GM21786 (cell line): ENCODE data around the gene TMEM212.

Experiments used
- ATAC-seq: cut with Tn5 transposase; IDR thresholded peaks from one replicate; pipeline ENCODE4 v1.9.1; 2021; ENCODE audit not compliant: unreplicated experiment

Gene TMEM212

GRCh38 chr3:171842864-171843518 is at the start of gene TMEM212:
Gene TMEM212, plus strand, starts transcription at chr3:171843349. Its CDS starts 35 bp downstream, at chr3:171843384.
- no peak for ATAC-seq

DNA sequence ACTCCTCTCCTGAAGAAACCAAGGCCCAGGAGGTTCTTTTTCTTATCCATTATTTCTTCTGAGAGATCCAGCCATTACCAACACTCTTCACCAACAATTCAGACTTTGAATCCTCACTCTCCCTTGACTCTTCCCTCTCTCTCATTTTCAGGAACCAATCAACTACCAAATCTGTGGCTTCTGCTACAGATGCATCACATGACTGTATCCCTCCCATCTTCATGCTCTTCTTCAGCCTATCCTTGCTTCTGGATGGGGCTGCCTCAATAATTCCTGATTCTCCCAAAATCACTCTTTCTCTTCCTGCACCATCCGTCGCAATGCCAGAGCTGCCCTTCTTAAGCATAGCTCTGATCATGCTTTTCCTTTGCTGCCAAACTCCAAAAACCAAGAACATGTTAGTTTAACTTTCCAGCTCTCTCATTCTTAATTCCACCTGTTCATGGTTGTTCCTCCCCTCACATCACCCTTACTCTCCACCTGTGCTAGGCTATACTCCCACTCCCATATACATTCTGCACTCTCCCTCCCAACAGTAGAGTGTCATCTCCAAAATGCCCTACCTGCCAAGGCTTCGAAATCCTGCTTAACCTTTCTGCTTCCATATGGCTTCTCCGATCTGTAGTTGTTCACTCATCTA is 46.4 kb upstream of the TMEM212 start:
- ATAC-seq, result no peak

DNA sequence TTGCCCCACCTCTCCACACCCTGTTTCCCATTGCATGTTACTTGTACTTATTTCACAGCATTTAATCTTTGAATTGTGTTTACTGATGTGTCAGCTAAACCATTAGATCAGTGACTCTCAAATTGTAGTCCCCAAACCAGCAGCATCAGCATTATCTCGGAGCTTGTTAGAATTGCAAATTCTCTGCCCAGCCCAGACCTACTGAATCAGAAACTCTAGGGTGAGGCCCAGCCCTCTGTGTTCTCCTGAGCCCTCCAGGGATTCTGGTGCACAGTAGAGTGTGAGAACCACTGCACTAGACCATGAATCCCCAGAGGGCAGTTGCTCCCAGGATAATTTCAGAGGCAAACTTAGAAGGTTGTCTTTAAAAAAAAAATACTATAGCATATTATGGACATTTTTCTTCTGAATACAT is 45.9 kb upstream of the TMEM212 start:
- peak; percentile 79 for ATAC-seq

DNA sequence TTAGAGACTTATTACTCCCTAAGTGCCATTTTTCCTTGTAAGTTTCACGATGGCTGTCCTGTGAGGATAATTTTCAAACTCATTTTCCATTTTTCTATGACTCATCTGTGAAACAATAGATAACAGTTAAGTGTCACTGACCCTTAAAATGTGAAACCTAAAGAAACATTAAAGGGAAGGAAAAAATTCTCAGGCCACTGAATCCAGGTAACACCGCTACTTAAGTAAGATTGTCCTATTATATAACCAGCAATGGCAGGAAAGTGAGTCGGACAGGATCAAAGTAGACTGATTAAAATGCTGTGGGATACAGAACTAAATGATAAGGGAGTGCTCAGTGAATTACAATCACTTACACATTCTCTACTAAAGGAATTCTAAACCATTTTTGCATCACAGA is 45.3 kb upstream of the TMEM212 start:
- ATAC-seq, result peak; percentile 27

DNA sequence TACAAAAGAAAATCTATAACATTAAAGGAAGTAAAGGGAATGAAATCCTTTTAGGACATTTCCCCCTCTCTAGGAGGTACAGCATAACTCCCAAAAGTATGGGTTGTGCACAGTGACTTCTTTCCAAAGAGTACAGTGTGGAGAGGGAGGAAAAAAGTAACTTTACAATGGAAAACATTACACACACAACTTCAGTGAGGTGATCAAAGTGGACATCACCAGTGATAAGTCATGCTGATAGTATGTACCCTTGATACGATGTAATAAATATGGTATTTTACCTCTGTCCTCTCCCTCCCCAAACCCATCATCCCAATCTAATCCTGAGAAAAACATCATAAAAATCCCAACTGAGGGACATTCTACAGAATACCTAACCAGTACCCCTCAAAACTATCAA is 43.6 kb upstream of the TMEM212 start:
- ATAC-seq, result no peak

GRCh38 chr3:171801738-171802589 is 41.2 kb upstream of the TMEM212 start:
- ATAC-seq, result no peak

DNA sequence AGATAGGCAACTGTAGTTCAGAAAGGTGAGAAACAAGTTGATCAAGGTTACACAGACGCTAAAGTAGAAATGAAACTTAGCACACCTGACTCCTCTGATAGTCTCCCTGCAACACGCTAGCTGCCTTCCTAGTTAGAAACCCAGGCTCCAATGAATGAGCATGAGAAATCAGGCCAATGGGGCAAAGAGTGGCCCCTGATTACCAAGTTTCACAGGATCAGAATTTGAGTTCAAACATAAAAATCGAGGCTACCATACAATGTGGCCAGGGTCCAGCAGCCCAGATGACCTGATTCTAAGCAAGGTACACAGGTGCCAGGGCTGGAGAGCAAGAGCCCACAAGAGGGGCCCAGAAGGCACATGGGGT is 40.6 kb upstream of the TMEM212 start:
- ATAC-seq, result peak; percentile 42

DNA sequence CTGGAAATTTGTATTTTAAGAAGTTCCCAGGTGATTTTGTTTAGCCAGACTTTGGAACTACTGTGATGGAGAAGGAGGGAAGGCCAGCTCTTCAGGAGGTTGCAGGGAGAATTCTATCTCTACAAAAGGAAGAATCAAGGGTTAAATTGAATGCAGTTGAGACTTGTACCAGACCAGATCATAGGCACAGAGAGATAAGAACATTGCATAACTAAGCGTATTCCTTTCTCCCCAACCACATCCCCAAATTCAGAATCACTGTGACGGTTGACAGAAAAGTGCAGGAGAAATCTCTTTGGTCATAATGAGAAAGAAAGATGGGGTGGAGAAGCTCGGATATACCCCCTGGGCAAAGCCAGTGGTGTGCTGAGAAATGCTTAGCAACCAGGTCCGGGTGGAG is 40.1 kb upstream of the TMEM212 start:
- ATAC-seq, result no peak

- no peak for ATAC-seq
Observed at GRCh38 chr3:171804618-171805389, 38.3 kb upstream of the TMEM212 start.

DNA sequence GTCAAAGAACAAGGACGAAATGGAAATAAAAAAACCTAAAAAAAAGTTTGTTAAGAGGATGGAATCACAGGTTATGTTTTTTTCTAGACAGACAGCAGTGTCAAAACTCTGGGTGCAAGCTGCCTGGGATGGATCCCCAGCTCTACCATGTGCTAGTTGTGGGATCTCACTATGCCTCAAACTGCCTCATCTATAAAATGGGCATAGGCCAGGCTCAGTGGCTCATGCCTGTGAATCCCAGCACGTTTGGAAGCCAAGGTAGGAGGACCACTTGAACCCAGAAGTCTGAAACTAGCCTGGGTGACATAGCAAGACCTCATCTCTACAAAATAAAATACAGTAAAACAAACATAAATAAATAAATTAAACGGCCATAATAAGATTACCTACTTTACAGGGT is 37.5 kb upstream of the TMEM212 start:
- no peak for ATAC-seq

DNA sequence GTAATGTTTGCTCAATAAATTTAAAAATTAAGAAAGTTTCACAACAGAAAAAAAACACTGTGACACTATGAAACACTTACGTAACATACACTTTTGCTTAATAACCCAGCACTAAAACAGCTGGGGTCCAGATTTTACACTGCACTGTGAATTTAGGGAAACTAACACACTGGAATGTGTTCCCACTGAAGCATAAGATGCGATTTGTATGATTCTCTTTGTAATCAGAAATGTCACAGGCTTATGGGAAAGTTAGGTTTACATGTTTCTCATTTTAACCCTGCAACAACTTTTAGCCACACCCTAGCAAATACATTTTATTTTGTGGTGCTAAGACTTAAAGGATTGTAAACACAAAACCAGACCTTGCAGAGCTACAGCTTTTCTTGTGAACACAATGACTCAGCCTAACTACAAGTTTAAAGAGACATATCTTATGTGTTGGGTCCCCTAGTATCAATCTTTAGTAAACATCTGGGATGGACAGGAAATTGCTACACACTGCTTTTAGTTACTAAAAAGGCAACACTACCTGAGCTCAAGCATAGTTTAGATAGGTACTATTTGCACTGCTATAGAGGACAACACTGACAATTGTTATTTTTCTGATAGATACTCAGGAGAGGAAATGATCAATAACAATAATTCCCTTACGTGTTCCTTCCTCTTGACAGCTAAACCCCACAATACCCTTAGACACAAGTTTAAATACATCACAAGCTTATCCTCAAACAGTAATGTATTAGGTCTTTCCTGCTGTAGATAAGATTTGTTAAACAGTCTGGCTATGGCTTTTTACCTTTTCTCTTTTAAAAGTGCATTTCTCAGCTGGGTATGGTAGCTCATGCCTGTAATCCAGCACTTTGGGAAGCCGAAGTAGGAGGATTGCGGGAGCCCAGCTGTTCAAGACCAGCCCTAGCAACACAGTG is 36.7 kb upstream of the TMEM212 start:
- ATAC-seq, result no peak

DNA sequence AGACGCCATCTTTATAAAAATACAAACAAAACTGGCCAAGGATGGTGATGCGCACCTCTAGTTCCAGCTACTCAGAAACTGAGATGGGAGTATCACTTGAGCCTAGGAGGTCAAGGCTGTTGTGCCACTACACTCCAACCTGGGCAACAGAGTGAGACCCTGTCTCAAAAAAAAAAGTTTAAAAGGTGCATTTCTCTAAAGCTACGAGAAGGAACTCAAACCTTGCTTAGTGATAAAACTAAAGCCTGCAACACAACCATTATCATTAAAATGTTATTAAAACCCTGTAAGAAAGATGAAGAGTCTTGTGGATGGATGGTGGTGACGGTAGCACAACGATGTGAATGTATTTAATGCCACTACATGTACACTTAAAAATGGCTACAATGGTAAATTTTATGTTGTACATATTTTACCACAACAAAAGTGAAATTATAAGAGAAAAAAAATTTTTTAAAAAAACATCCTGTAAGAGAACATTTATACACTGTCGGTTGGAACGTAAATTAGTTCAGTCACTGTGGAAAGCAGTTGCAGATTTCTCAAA is 35.9 kb upstream of the TMEM212 start:
- no peak for ATAC-seq

- ATAC-seq, result no peak
Observed at GRCh38 chr3:171807806-171808205, 35.3 kb upstream of the TMEM212 start.

- ATAC-seq, result peak; percentile 34
Observed at GRCh38 chr3:171809611-171809860, 33.6 kb upstream of the TMEM212 start.

DNA sequence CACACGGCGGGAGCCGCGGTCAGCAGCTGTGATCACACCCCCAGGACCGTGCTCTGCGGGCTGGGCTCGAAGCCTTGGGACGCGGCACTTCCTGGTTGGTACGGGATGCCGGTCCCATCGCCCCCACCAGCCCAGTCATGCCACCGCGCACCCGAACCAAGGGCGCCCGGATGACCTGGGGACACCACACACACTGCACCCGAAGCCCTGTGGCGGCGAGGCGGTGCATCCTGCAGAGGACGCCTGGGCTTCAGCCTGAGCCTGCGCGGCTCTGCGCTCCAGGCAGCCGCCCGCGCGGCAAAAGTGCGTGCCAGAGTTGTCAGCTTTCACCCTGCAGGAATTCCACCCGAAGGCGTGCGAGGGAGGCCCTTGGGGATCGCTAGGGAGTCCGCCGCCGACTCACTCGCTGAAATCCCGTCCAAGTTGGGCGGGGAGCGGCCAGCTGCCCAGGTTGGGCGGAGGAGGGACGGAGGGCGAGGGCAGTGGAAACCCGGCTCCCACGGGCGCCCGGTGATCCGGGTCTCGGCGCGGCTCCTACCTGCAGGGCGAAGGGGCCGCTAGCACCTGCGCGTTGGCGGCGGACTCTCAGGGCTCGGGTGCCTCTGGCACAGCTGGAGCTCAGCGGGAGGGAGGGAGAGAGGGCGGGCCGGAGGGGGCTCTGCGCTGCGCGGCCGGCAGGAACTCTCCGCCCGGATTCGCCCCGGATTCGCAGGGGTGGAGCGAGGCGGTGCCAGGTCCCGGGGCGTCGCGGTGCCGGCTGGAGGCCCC is 33.1 kb upstream of the TMEM212 start, which contains the start of gene PLD1:
PLD1 (minus strand) TSS at position 623 of the 768 bp plus-strand sequence. CDS start 72,432 bp downstream, outside the sequence.
- peak; percentile 40 for ATAC-seq

DNA sequence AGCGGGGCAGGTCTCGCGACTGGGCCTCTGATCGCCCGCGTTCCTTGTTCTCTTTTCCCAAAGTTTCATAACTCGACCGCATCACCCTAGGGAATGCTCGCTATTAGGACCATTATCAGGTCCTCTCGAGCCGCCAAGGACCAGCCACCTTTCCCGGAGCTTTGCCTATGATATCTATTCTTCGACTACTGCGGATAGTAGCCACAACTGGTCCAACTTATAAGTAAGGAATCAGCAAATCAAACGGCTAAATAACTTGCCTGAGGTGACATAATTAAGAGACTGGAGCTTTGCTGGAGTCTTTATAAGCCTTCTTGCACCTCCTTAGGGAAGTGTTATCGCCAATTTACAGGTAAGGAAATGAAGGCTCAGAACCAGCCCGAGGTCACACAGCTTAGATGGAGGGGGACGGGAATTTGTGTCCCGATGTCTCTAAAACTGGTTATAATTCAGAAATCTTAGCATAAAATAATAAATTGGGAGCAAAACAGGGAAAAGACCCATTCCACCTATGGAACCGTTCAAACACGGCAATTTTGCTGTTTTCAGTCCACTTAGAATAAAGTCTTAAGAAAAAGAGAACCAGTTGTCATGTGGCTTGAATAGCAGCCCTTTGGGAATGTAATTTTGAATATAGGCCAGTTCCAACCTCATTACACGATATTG is 32.4 kb upstream of the TMEM212 start:
- no peak for ATAC-seq

DNA sequence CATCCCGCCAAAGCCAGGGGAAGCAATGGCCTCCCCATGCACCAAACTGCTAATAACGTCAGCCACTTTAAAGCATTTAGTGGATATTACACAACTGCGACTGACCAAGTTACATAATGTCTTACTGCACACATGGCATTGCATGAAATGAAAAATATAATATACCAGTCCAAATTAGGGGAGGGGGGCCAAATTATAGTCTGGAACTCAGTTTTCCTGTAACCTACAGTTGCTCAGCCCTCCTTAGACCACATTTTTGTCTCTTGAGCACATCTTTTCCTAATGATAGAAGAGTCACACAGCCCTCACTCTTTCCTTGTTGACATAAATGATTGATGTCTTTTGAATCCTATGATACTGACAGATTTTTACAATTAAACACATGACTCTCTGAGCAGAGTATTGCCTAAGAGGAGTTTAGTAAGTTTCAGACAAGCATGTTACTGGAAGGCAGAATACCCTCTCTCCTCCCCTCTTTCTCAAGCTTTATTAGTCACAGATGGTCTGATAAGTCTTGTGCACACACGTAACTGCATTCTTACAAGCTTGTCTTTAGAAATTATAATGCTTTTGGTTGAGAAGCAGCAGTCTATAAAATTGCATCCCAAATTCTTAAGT is 31.7 kb upstream of the TMEM212 start:
- ATAC-seq, result no peak

- ATAC-seq, result no peak
Observed at GRCh38 chr3:171811913-171812335, 31.2 kb upstream of the TMEM212 start.
